ENCODE data around the gene SHISA4. TPM values are rescaled to one million over a fixed set of nuclear protein-coding genes. Genes with fewer than 3 reads are reported as not detected.
"Not testable (repeated sequence)": the region's sequence is repeated elsewhere in the genome, so short reads cannot be mapped to it uniquely, and the experiment has no call there.

SHISA4 gene
- total RNA-seq, 1 donor from 2014 or later: 23.6 TPM

GRCh38 chr1:201918343-201918742, 29.6 kb downstream of the SHISA4 start:
- no peak for DNase-seq (ENCODE audit: extremely low read depth, low read depth, low spot score)

- DNase-seq (ENCODE audit: extremely low read depth, low read depth, low spot score): no peak
Observed at GRCh38 chr1:201921952-201922558, 33.4 kb downstream of the SHISA4 start.

- no peak for DNase-seq (ENCODE audit: extremely low read depth, low read depth, low spot score)
Observed at GRCh38 chr1:201925301-201925567, 36.5 kb downstream of the SHISA4 start.

GRCh38 chr1:201925981-201926645, 37.4 kb downstream of the SHISA4 start:
- DNase-seq (ENCODE audit: extremely low read depth, low read depth, low spot score): no peak

- DNase-seq (ENCODE audit: extremely low read depth, low read depth, low spot score): no peak
Observed at GRCh38 chr1:201928266-201928665, 39.6 kb downstream of the SHISA4 start.

- DNase-seq (ENCODE audit: extremely low read depth, low read depth, low spot score): no peak
Observed at GRCh38 chr1:201930137-201930536, 41.4 kb downstream of the SHISA4 start.

GRCh38 chr1:201930803-201931202, 42.1 kb downstream of the SHISA4 start:
- DNase-seq (ENCODE audit: extremely low read depth, low read depth, low spot score): no peak

- DNase-seq (ENCODE audit: extremely low read depth, low read depth, low spot score): no peak
Observed at GRCh38 chr1:201933840-201934430, 45.2 kb downstream of the SHISA4 start.

GRCh38 chr1:201937624-201938213, 49.0 kb downstream of the SHISA4 start:
- DNase-seq (ENCODE audit: extremely low read depth, low read depth, low spot score): no peak

GRCh38 chr1:201938440-201939035, 49.8 kb downstream of the SHISA4 start:
- DNase-seq (ENCODE audit: extremely low read depth, low read depth, low spot score): no peak

- DNase-seq (ENCODE audit: extremely low read depth, low read depth, low spot score): no peak
Observed at GRCh38 chr1:201939148-201939547, 50.5 kb downstream of the SHISA4 start.

- DNase-seq (ENCODE audit: extremely low read depth, low read depth, low spot score): no peak
Observed at GRCh38 chr1:201939574-201939973, 50.9 kb downstream of the SHISA4 start.

- not testable (repeated sequence) for DNase-seq (ENCODE audit: extremely low read depth, low read depth, low spot score)
Observed at GRCh38 chr1:201940316-201940715, 51.6 kb downstream of the SHISA4 start.

GRCh38 chr1:201941420-201942128, 52.9 kb downstream of the SHISA4 start:
- no peak for DNase-seq (ENCODE audit: extremely low read depth, low read depth, low spot score)

- no peak for DNase-seq (ENCODE audit: extremely low read depth, low read depth, low spot score)
Observed at GRCh38 chr1:201942129-201942495, 53.4 kb downstream of the SHISA4 start.

Other genes with a start within 250 kb of the SHISA4 start
- 28.2 and 37.3 TPM in 2 replicates for gene IPO9, start 59.7 kb upstream of the SHISA4 start, total RNA-seq
- 0.93 TPM in 1 of 2 replicates, not detected in the other for gene LMOD1, start 57.6 kb downstream of the SHISA4 start, total RNA-seq
- 47.8 and 48.4 TPM in 2 replicates for gene TIMM17A, start 66.6 kb downstream of the SHISA4 start, total RNA-seq
- gene RNPEP, start 93.8 kb downstream of the SHISA4 start, total RNA-seq: 76.3 and 77.6 TPM in 2 replicates
- 0.58 and 1.4 TPM in 2 replicates for gene ELF3, start 121.7 kb downstream of the SHISA4 start, total RNA-seq
- gene GPR37L1, start 234.0 kb downstream of the SHISA4 start, total RNA-seq: 0.06 TPM in 1 of 2 replicates, not detected in the other